Small intestine (tissue), 7 donors: ENCODE results near the gene GTF3C6. TPM values are rescaled to one million over a fixed set of nuclear protein-coding genes. Genes with fewer than 3 reads are reported as not detected.

Experiments
- DNase-seq, 2 donors: peaks; one replicate each; pipeline versions ENCODE4 v3.0.0 to v3.0.0-alpha.2; 2013
- FAIRE-seq: peaks from 2 replicates; lab custom pipeline; 2012; peaks lifted over from hg19 to GRCh38; lab: Jason Lieb, UNC
- H3K27ac ChIP-seq, 3 donors: one replicate each; pipeline ENCODE4 v1.5.1; 2013; ENCODE audit warnings: low read length in 2 of 3, mild to moderate bottlenecking in 2 of 3, control low read depth in 1 of 3, inconsistent platforms in 1 of 3, low read depth in 1 of 3, moderate library complexity in 1 of 3
- H3K27me3 ChIP-seq, 3 donors: one replicate each; pipeline ENCODE4 v1.6.1; 2013; ENCODE audit warnings: low read length in 3 of 3, inconsistent platforms in 1 of 3; ENCODE audit not compliant: control insufficient read depth in 3 of 3, insufficient read depth in 3 of 3
- H3K36me3 ChIP-seq, 3 donors: one replicate each; pipeline ENCODE4 v1.6.1; 2013; ENCODE audit warnings: low read length in 3 of 3, inconsistent platforms in 1 of 3, low read depth in 1 of 3, mild to moderate bottlenecking in 1 of 3, moderate library complexity in 1 of 3; ENCODE audit not compliant: control insufficient read depth in 3 of 3, insufficient read depth in 2 of 3
- H3K4me1 ChIP-seq, 3 donors: one replicate each; pipeline ENCODE4 v1.6.1; 2013; ENCODE audit warnings: low read length in 2 of 3, inconsistent platforms in 1 of 3, low read depth in 1 of 3, mild to moderate bottlenecking in 1 of 3, moderate library complexity in 1 of 3; ENCODE audit not compliant: control insufficient read depth in 3 of 3, insufficient read depth in 2 of 3
- H3K4me3 ChIP-seq, 3 donors: one replicate each; pipeline ENCODE4 v1.5.1; 2013; ENCODE audit warnings: low read length in 3 of 3, control low read depth in 1 of 3, inconsistent platforms in 1 of 3, low read depth in 1 of 3, mild to moderate bottlenecking in 1 of 3, moderate library complexity in 1 of 3
- H3K9me3 ChIP-seq, 2 donors: one replicate each; pipeline ENCODE4 v1.6.1; 2013; ENCODE audit warnings: low read depth in 1 of 2, low read length in 1 of 2; ENCODE audit not compliant: control insufficient read depth in 2 of 2, insufficient read depth in 1 of 2
- WGBS, 3 donors: extraction: QIAGEN DNeasy Blood & Tissue Kit; methylation state at CpG; one replicate each; pipeline ENCODE4 v1.1.7; 2013; 5-methylcytosine and 5-hydroxymethylcytosine counted together
- polyA plus RNA-seq, 4 donors: library from polyadenylated mRNA; stranded (reverse) in 3 of 4; unstranded in 1 of 4; fragments of 200-250 nt in 3 of 4; fragments of 120-200 nt in 1 of 4; gene quantifications; one replicate each; pipeline versions ENCODE4 v1.2.1 to v1.2.3, GENCODE V29; 2013
- donor health status: healthy with polysubstance abuse.
- donor health status: control.
- donor health status: control.
- donor health status: Bipolar disorder and iron deficiency.
- donor health status: healthy.

The GTF3C6 gene
- polyA plus RNA-seq, 4 donors: 62.8 to 78.1 (median 76.2) TPM

DNA sequence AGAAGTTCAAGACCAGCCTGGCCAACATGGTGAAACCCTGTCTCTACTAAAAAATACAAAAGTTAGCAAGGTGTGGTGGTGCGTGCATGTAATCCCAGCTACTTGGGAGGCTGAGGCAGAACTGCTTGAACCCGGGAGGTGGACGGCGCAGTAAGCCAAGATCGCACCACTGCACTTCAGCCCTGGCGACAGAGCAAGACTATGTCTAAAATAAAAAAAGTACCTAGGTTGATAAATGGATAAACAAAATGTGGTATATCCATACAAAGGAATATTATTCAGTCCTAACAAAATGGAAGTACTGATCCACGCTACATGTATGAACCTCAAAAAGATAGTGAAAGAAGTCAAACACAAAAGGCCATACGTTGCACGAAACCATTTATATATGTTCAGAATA, 22.1 kb downstream of the GTF3C6 start:
- no peaks in the 10 kb centered on the region for H3K9me3 ChIP-seq
- H3K27me3 ChIP-seq: no peaks in the 10 kb centered on the region
- FAIRE-seq: no peak
- H3K36me3 ChIP-seq: peaks cover 0 to 3% (median 0%) of the 10 kb centered on the region in 3 donors
- no peak for DNase-seq
- H3K4me1 ChIP-seq: peaks cover 0 to 3% (median 2%) of the 10 kb centered on the region in 3 donors
- no peak overlapping the region for H3K27ac ChIP-seq
- H3K4me3 ChIP-seq: no peak overlapping the region
- 97 to 99% (median 98%) methylated on average over 9 of the region's 9 CpGs for WGBS, 3 donors

DNA sequence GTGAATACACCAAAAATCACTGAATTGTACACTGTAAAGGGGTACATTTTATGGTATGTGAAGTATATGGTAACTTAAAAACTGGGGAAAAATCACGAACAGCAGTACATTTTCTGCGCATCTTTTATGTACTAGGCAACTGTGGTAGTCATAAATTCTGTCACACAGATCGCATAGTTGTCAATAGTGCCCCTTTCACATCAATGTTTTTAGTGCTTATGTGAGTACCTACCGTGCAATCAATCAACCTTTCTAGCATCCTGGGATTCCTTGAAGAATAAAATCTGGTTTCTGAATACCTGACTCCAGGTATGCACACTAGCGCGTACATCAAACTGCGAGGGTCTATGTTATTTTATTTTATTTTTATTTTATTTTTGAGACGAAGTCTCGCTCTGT, 22.7 kb downstream of the GTF3C6 start:
- WGBS, 3 donors: 48 to 82% (median 63%) methylated on average over 9 of the region's 9 CpGs
- FAIRE-seq: no peak

DNA sequence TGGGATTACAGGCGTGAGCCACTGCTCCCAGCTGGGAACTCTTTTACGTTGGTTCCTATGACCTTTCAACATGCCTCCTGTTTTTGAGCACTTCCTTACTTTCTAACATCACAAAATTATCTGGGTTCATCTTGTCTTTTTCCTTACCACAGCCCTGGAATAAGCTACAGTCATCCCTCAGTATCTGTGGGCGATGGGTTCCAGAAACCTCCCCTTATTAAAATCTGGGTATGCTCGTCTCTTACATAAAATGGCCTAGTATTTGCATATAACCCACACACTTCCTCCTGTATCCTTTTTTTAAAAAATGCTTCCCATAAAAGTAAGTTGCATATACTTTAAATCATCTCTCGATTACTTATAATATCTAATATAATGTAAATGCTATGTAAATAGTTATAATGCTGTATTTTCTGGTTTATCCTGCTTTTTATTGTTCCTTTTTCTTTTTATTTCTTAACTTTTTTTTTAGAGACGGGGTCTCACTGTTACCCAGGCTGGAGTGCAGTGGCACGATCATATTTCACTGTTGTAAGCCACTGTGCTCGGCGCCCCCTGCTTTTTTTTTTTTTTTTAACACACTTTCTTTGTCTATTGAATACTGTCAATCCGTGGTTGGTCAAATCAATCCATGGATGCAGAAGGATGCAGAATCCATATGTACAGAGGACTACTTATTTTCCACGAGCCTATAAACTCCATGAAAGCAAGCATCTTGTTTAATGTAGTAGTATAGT, 32.5 kb downstream of the GTF3C6 start:
- Histone ChIP-seq H3K36me3 (peaks cover 0 to 54% (median 4%) of the 10 kb centered on the region in 3 donors), H3K27ac (no peak overlapping the region), H3K9me3 (no peaks in the 10 kb centered on the region), H3K4me3 (no peak overlapping the region), H3K4me1 (no peaks in the 10 kb centered on the region), H3K27me3 (no peaks in the 10 kb centered on the region)
- DNase-seq (no peak), FAIRE-seq (no peak)
- WGBS, 3 donors: 88% methylated on average over 11 of the region's 11 CpGs

More for the DNA sequence above, 22.7 kb downstream of the GTF3C6 start:
- DNase-seq: peak in 1 of 2 donors; percentile 24
- H3K4me3 ChIP-seq: peak overlapping the region; percentile 64 to 98 (median 83)
- H3K27me3 ChIP-seq: no peaks in the 10 kb centered on the region
- H3K9me3 ChIP-seq: no peaks in the 10 kb centered on the region
- peak overlapping the region in 2 of 3 donors; percentile 83 to 92 for H3K27ac ChIP-seq
- peaks cover 0 to 3% (median 2%) of the 10 kb centered on the region in 3 donors for H3K4me1 ChIP-seq
- peaks cover 0 to 3% (median 0%) of the 10 kb centered on the region in 3 donors for H3K36me3 ChIP-seq

DNA sequence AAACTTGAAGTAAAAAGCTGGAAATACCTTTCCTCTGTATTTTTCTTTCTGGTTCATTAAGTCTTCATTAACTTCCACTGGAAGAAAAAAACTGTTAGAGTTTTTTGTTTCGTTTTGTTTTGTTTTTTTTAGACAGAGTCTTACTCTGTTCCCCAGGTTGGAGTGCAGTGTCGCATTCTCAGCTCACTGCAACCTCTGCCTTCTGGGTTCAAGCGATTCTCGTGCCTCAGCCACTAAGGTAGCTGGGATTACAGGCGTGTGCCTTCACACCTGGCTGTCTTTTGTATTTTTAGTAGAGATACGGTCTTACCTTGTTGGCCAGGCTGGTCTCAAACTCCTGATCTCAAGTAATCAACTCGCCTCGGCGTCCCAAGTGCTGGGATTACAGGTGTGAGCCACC, 38.2 kb downstream of the GTF3C6 start:
- WGBS, 3 donors: 93 to 96% (median 95%) methylated on average over 9 of the region's 9 CpGs
- H3K27ac ChIP-seq: no peak overlapping the region
- no peak for FAIRE-seq
- H3K36me3 ChIP-seq: peaks cover 5 to 60% (median 14%) of the 10 kb centered on the region in 3 donors
- H3K9me3 ChIP-seq: no peaks in the 10 kb centered on the region
- no peak for DNase-seq
- no peaks in the 10 kb centered on the region for H3K4me1 ChIP-seq
- no peaks in the 10 kb centered on the region for H3K27me3 ChIP-seq
- H3K4me3 ChIP-seq: no peak overlapping the region

DNA sequence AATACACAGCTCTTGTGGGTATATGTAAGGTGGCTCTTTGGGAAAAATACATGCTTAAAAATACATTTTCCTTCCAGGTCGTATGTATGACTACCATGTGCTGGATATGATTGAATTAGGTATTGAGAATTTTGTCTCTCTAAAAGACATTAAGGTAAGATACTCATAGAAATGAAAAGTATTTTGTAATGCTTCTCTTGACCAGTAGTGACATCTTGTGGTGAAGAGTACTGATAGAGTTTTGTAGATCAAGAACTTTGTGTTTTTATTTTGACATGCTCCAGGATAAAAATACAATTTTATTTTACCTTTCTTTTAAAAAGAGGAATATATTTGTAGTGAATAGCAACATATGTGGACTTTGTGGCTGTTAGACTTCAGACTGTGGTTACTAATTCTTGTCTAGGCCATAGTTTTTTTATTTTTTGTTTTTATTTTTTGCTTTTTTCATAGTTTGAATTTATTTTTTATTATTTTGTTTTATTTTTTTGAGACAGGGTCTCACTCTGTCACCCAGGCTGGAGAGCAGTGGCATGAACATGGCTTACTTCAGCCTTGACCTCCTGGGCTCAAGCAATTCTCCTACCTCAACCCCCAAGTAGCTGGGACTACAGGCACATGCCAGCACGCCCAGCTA, 41.2 kb downstream of the GTF3C6 start:
- no peaks in the 10 kb centered on the region for H3K9me3 ChIP-seq
- no peak overlapping the region for H3K27ac ChIP-seq
- DNase-seq: peak; percentile 26 to 27
- no peaks in the 10 kb centered on the region for H3K27me3 ChIP-seq
- WGBS, 3 donors: 61 to 65% (median 64%) methylated on average over 2 of the region's 2 CpGs
- no peaks in the 10 kb centered on the region for H3K4me1 ChIP-seq
- H3K4me3 ChIP-seq: no peak overlapping the region
- peaks cover 5 to 68% (median 21%) of the 10 kb centered on the region in 3 donors for H3K36me3 ChIP-seq
- FAIRE-seq: no peak

DNA sequence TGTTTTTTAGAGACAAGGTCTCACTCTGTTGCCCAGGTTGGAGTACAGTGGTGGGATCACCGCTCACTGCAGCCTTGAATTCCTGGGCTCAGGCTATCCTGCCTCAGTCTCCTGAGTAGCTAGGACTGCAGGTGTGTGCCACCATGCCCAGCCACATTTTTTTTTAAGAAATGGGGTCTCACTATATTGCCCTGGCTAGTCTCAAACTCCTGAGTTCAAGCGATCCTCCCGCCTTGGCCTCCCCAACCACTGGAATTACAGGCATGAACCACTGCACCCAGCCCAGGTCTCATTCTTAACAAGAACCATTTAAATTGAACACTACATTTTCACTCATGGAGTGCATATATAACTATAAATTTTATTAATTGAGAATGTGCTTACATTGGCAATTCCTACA, 43.8 kb downstream of the GTF3C6 start:
- no peaks in the 10 kb centered on the region for H3K27me3 ChIP-seq
- H3K4me1 ChIP-seq: no peaks in the 10 kb centered on the region
- no peak overlapping the region for H3K27ac ChIP-seq
- no peak overlapping the region for H3K4me3 ChIP-seq
- FAIRE-seq: no peak
- peaks cover 2 to 69% (median 16%) of the 10 kb centered on the region in 3 donors for H3K36me3 ChIP-seq
- WGBS, 3 donors: 97 to 98% (median 98%) methylated on average over 3 of the region's 3 CpGs
- H3K9me3 ChIP-seq: no peaks in the 10 kb centered on the region
- DNase-seq: no peak

DNA sequence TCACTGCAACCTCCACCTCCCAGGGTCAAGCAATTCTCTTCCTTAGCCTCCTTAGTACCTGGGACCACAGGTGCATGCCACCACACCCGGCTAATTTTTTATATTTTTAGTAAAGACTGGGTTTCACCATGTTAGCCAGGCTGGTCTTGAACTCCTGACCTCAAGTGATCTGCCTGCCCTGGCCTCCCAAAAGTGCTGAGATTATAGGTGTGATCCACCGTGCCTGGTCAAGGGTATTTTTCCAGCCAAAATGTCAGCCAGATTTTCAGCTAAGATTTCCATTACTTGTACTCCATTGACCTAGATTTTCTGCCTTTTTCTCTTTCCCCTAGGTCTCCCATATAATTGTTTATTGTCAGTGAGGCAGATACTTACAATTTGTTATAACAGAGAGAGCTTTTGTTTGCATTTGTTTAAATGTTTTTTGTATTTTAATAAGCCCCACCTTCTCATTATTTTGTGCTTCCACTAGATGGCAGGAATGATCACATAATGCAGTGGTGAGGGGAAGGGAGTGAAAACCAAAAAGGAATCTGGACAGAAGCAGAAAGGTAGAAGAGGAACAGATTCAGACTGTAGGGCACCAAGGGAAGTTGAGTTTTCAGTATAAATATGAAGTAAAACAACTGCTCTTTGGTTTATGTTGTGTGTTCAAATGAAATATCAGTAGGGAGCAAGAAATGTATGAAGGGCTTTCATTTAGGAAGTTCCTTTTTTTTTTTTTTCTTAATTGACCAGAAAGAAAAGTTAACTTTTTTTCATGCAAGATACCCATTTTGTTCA, 53.0 kb downstream of the GTF3C6 start:
- H3K4me3 ChIP-seq: no peak overlapping the region
- H3K9me3 ChIP-seq: no peaks in the 10 kb centered on the region
- no peaks in the 10 kb centered on the region for H3K27me3 ChIP-seq
- H3K27ac ChIP-seq: no peak overlapping the region
- WGBS, 3 donors: 61 to 76% (median 68%) methylated on average over 2 of the region's 2 CpGs
- FAIRE-seq (peak; percentile 49), DNase-seq (peak; percentile 52 to 53)
- peaks cover 4 to 49% (median 9%) of the 10 kb centered on the region in 3 donors for H3K36me3 ChIP-seq
- no peaks in the 10 kb centered on the region for H3K4me1 ChIP-seq

DNA sequence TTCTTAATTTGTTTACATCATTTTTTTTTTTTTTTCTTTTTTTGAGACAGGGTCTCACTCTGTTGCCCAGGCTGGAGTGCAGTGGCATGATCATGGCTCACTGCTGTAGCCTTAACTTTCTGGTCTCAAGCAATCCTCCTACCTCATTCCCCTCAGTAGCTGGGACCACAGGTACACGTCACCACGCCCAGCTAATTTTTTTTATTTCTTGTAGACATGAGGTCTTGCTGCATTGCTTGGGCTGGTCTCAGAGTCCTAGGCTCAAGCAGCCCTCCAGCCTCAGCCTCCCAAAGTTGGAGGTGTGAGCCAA, 53.6 kb downstream of the GTF3C6 start:
- H3K36me3 ChIP-seq: peaks cover 4 to 44% (median 9%) of the 10 kb centered on the region in 3 donors
- H3K4me1 ChIP-seq: no peaks in the 10 kb centered on the region
- FAIRE-seq: no peak
- no peak overlapping the region for H3K27ac ChIP-seq
- 74 to 80% (median 75%) methylated on average over 2 of the region's 2 CpGs for WGBS, 3 donors
- no peak overlapping the region for H3K4me3 ChIP-seq
- no peaks in the 10 kb centered on the region for H3K9me3 ChIP-seq
- no peak for DNase-seq
- H3K27me3 ChIP-seq: no peaks in the 10 kb centered on the region
